HUDEP-2 (cell line): ENCODE data around the gene BTNL3.
"Not testable (repeated sequence)": the region's sequence is repeated elsewhere in the genome, so short reads cannot be mapped to it uniquely, and the experiment has no call there.

Source experiments
- DNase-seq, 76 experiments: peaks; one replicate each; lab custom pipeline; 2025; ENCODE audit not compliant: unreplicated experiment in 76 of 76; lab: John Stamatoyannopoulos, UW

The BTNL3 gene

DNA sequence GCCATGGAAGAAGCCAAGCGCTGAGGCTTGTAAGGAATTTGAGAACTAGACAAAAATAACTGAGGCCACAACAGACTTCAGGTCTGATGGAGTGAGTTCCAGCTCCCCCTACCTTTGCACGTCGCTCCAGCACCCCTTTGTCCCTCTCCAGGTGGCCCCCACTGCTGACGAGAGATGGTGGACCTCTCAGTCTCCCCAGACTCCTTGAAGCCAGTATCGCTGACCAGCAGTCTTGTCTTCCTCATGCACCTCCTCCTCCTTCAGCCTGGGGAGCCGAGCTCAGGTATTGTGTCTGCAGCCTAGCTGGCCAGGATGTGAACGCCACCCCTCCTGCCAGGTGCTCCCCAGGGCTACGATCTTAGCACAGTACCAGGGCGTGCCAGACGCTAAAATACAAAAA lies 56.7 kb downstream of the BTNL3 start:
- DNase-seq: no peak

- not testable (repeated sequence) for DNase-seq
These were observed 57.2 kb downstream of the BTNL3 start for GRCh38 chr5:181045857-181046256.

DNA sequence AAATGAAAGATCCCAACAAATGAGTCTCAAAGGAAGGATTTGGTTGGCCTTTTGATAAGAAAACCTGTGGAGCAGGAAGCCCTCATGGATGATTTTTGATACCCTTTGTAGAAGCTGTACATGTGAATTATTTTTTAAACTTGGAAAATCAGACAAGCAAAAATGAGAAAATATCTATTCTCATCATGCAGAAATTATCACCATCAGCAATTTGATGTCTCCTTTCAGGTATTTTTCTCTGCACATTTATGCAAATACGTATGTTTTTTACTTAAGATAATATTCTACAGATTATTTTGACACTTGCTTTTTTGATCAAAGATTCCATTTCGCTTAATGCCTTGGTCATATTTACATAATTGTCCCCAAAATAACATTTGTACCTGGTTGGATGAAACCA lies 58.6 kb downstream of the BTNL3 start:
- DNase-seq: no peak

GRCh38 chr5:181047921-181048320 lies 59.3 kb downstream of the BTNL3 start:
- DNase-seq: no peak

DNA sequence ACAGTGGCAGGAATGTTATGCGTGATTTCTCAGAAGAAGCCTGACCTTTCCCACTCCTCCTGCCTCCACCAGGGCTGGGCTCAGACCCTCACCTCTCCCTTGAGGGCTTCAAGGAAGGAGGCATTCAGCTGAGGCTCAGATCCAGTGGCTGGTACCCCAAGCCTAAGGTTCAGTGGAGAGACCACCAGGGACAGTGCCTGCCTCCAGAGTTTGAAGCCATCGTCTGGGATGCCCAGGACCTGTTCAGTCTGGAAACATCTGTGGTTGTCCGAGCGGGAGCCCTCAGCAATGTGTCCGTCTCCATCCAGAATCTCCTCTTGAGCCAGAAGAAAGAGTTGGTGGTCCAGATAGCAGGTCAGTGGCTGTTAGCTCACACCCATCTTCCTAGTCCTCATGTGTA lies 61.4 kb downstream of the BTNL3 start:
- DNase-seq: no peak

DNA sequence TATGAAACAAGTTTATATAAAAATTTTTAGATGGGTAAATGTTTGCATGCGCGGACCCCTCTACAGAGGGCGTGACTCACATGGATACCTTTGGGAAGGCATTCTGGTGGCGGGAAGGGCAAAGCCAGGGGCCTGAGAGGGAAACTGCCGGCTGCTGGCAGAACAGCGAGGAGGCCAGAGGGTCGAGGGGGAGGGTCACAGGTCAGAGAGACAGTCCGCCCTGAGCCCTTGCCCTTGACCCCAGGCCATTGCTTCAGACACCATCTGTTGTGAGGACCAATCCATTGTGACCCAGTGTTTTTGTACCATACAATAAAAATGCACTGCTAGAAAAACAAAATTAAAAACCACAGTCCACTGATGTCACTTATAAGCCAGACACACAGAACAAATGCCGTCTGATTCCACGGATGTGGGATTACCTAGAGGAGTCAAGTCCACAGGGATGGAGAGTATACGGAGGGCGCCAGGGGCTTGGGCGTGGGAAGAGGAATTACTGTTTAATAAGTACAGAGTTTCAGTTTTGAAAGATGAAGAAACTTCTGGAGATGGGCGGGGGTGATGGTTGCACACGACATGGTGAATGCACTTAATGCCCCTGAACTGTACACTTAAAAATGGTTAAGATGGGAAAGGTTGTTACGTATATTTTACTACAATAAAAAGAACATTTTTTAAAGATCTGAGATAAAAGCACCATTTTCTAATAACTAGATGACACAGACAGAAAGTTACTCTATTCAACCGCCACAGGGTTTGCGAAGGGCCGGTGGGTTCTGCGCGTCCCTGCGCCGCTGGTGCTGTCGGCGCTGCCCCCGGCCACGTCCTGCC lies 63.4 kb downstream of the BTNL3 start:
- no peak for DNase-seq

- peak in 41 of 76 experiments; percentile 9 to 74 (median 44) for DNase-seq
These were observed 64.2 kb downstream of the BTNL3 start for GRCh38 chr5:181052672-181053487.

- peak in 8 of 76 experiments; percentile 10 to 41 (median 16) for DNase-seq
These were observed 65.0 kb downstream of the BTNL3 start for GRCh38 chr5:181053488-181054121.

GRCh38 chr5:181054138-181054537 lies 65.5 kb downstream of the BTNL3 start:
- no peak for DNase-seq

- DNase-seq: no peak
These were observed 66.3 kb downstream of the BTNL3 start for GRCh38 chr5:181054871-181055459.
